K562 (cell line): ENCODE results near the gene HSD17B1. TPM values are rescaled to one million over a fixed set of nuclear protein-coding genes. Genes with fewer than 3 reads are reported as not detected.

Source experiments
- CBX2 ChIP-seq: fragments of 200-600 bp; sonication (generic); IDR thresholded peaks from one replicate; pipeline ENCODE4 v1.6.1; 2012; ENCODE audit warnings: mild to moderate bottlenecking, low read length, inconsistent platforms; ENCODE audit not compliant: insufficient read depth, poor library complexity, severe bottlenecking
- CHD1 ChIP-seq: fragments of 200-600 bp; sonication (generic); IDR thresholded peaks from one replicate; pipeline ENCODE4 v1.6.1; 2012; ENCODE audit warnings: mild to moderate bottlenecking, moderate library complexity, low read length, inconsistent platforms
- ESRRA ChIP-seq: fragments of 450-650 bp; IDR thresholded peaks from 2 replicates; pipeline ENCODE4 v1.6.1; 2014; ENCODE audit warnings: low read depth, mild to moderate bottlenecking, moderate library complexity, borderline replicate concordance
- ETV1 ChIP-seq: fragments of 450-650 bp; conservative IDR thresholded peaks from 2 replicates; pipeline ENCODE4 v1.6.1; 2016; ENCODE audit warnings: missing genetic modification characterization, control low read depth, low read depth, missing compliant biosample characterization
- FOXM1 ChIP-seq, 2 experiments: fragments of 450-650 bp in 1 of 2; sonication (generic) in 1 of 2; formaldehyde crosslinking in 1 of 2; IDR thresholded peaks; 2 replicates each; pipeline versions ENCODE4 v1.6.1 to v1.9.0; 2017 to 2022; ENCODE audit warnings: low read depth in 2 of 2, mild to moderate bottlenecking in 2 of 2, missing genetic modification reagents in 1 of 2, moderate library complexity in 1 of 2
- GABPB2 ChIP-seq: fragments of 250-450 bp; sonication (Bioruptor Pico); conservative IDR thresholded peaks from 2 replicates; pipeline ENCODE4 v1.5.1; 2021; ENCODE audit warnings: mild to moderate bottlenecking
- HDAC1 ChIP-seq, 2 experiments: fragments of 450-650 bp; IDR thresholded peaks; 2 replicates each; pipeline ENCODE4 v1.6.1; 2016 to 2017; ENCODE audit warnings: inconsistent platforms in 1 of 2, mild to moderate bottlenecking in 1 of 2, moderate library complexity in 1 of 2
- HDGF ChIP-seq: fragments of 450-650 bp; IDR thresholded peaks from 2 replicates; pipeline ENCODE4 v1.6.1; 2016
- HIVEP1 ChIP-seq: fragments of 250-450 bp; sonication (Bioruptor Pico); IDR thresholded peaks from 2 replicates; pipeline ENCODE4 v1.4.0; 2020; ENCODE audit warnings: mild to moderate bottlenecking
- HNRNPK ChIP-seq: fragments of 200-400 bp; formaldehyde crosslinking; IDR thresholded peaks from one replicate; pipeline ENCODE4 v1.6.1; 2018; ENCODE audit warnings: mild to moderate bottlenecking, low read depth, low read length; ENCODE audit not compliant: poor library complexity, severe bottlenecking
- MAFK ChIP-seq: IDR thresholded peaks from 2 replicates; pipeline ENCODE4 v1.6.1; 2011; ENCODE audit warnings: low read length, improper control_type of control experiment
- MAX ChIP-seq: sonication (generic); formaldehyde crosslinking; IDR thresholded peaks from 2 replicates; pipeline ENCODE4 v1.9.0; 2022; ENCODE audit warnings: mild to moderate bottlenecking, missing genetic modification reagents
- MEF2A ChIP-seq: IDR thresholded peaks from 2 replicates; pipeline ENCODE4 v1.6.1; 2011; ENCODE audit warnings: low read depth, mild to moderate bottlenecking, low read length, moderate library complexity; ENCODE audit not compliant: control insufficient read depth
- MLLT1 ChIP-seq, 2 experiments: fragments of 450-650 bp; IDR thresholded peaks; 2 replicates each; pipeline ENCODE4 v1.6.1; 2016
- NFIC ChIP-seq: fragments of 450-650 bp; IDR thresholded peaks from 2 replicates; pipeline ENCODE4 v1.6.1; 2017; ENCODE audit warnings: mild to moderate bottlenecking, inconsistent platforms
- NR4A1 ChIP-seq, 2 experiments: fragments of 250-450 bp in 1 of 2; fragments of 450-650 bp in 1 of 2; sonication (Bioruptor Pico) in 1 of 2; IDR thresholded peaks; 2 replicates each; pipeline versions ENCODE4 v1.4.0 to v1.6.1; 2016 to 2020; ENCODE audit warnings: mild to moderate bottlenecking in 2 of 2, missing compliant biosample characterization in 1 of 2, missing genetic modification characterization in 1 of 2, moderate library complexity in 1 of 2
- RAD51 ChIP-seq: fragments of 450-650 bp; IDR thresholded peaks from 2 replicates; pipeline ENCODE4 v1.7.1; 2016; ENCODE audit warnings: low read depth, mild to moderate bottlenecking, borderline replicate concordance
- SMARCB1 ChIP-seq: IDR thresholded peaks from 2 replicates; pipeline ENCODE4 v1.6.1; 2011; ENCODE audit warnings: improper control_type of control experiment, low read depth; ENCODE audit not compliant: insufficient read length
- SP1 ChIP-seq: sonication (generic); formaldehyde crosslinking; IDR thresholded peaks from 2 replicates; pipeline ENCODE4 v1.8.1; 2022; ENCODE audit warnings: mild to moderate bottlenecking, missing genetic modification reagents
- ZNF140 ChIP-seq: fragments of 250-450 bp; sonication (Bioruptor Pico); IDR thresholded peaks from 2 replicates; pipeline ENCODE4 v1.8.0; 2021; ENCODE audit warnings: moderate library complexity, mild to moderate bottlenecking, inconsistent platforms
- ZNF445 ChIP-seq: fragments of 250-450 bp; sonication (Bioruptor Pico); IDR thresholded peaks from 2 replicates; pipeline ENCODE4 v1.4.0; 2020; ENCODE audit warnings: low read depth, mild to moderate bottlenecking, moderate library complexity
- ZNF609 ChIP-seq: sonication (generic); formaldehyde crosslinking; IDR thresholded peaks from 2 replicates; pipeline ENCODE4 v1.8.1; 2023; ENCODE audit warnings: missing genetic modification reagents, mild to moderate bottlenecking, borderline replicate concordance
- polyA plus RNA-seq, 8 experiments: library from polyadenylated mRNA; depleted of rRNA in 4 of 8; stranded (reverse) in 5 of 8; unstranded in 3 of 8; fragments of >200 nt; fragmentation: Nextera tagmentation in 2 of 8; fragmentation: Illumina TruSeq in 1 of 8; extraction: Ambion mirVana in 2 of 8; extraction: Trizol in 1 of 8; gene quantifications; 2 replicates each; pipeline versions ENCODE4 v1.2.1 to v1.2.3, GENCODE V29; 2011 to 2014; ENCODE audit warnings: inconsistent platforms in 1 of 8, missing spikeins in 1 of 8
- total RNA-seq, 7 experiments: library from RNA; depleted of rRNA in 6 of 7; stranded (reverse); fragments of >200 nt in 6 of 7; fragmentation: Illumina TruSeq in 2 of 7; extraction: Trizol in 2 of 7; gene quantifications; 2 replicates each; pipeline versions ENCODE4 v1.2.1 to v1.2.3, GENCODE V29; 2011 to 2021; ENCODE audit warnings: low replicate concordance in 1 of 7

Gene HSD17B1
- total and polyA plus RNA-seq, 9 of the 15 experiments (the other 6 are each of a cell fraction or from before 2014, with no cell fraction given), result 0.55 to 21.1 (median 3.6) TPM

- TF ChIP-seq NR4A1 (CRISPR knock-in tag; IDR thresholded peaks at IDR 0.05) (no peak), NR4A1 (tag; IDR thresholded peaks at IDR 0.05) (no peak), HDGF (peak; percentile 77; the same call in 1 of the 2 replicates), MAX (CRISPR knock-in tag) (peak; percentile 67; the same call in 1 of the 2 replicates), ETV1 (0 out of 2 replicates have a peak, but pooled peaks have one; percentile 34), HDAC1 (IDR thresholded peaks at IDR 0.05) (peak in 1 of 2 experiments; percentile 89; a peak in 2 of 4 replicates), HIVEP1 (CRISPR knock-in tag) (no peak), ZNF445 (CRISPR knock-in tag) (no peak), CBX2 (no peak), ZNF609 (CRISPR knock-in tag) (no peak), HNRNPK (no peak), ZNF140 (CRISPR knock-in tag) (no peak), MAFK (no peak), SMARCB1 (no peak), CHD1 (no peak), MEF2A (no peak), ESRRA (0 out of 2 replicates have a peak, but pooled peaks have one; percentile 33), NFIC (peak; percentile 63), RAD51 (no peak), GABPB2 (CRISPR knock-in tag) (no peak), SP1 (CRISPR knock-in tag) (no peak), FOXM1 (IDR thresholded peaks at IDR 0.05; ENCODE audit: low read depth) (no peak), FOXM1 (CRISPR knock-in tag; IDR thresholded peaks at IDR 0.05; ENCODE audit: low read depth) (no peak), MLLT1 (IDR thresholded peaks at IDR 0.05) (0 out of 4 replicates have a peak, but pooled peaks have one; percentile 17 to 52)
Observed at GRCh38 chr17:42553161-42553818, 567 bp downstream of the HSD17B1 start (continued).
